DOHH2 (cell line): Measurements from ENCODE around the gene SDHC.
"Not testable (repeated sequence)": the region's sequence is repeated elsewhere in the genome, so short reads cannot be mapped to it uniquely, and the experiment has no call there.

Experiments
- H3F3A ChIP-seq: fragments of 200-600 bp; sonication (generic), shearing (Covaris generic); 2 replicates; pipeline ENCODE4 v1.6.0; 2016; ENCODE audit warnings: antibody characterized with exemption, mild to moderate bottlenecking; ENCODE audit not compliant: control insufficient read depth, insufficient read depth
- H3K27ac ChIP-seq: fragments of 200-600 bp; sonication (generic); 2 replicates; pipeline ENCODE4 v1.5.1; 2014; ENCODE audit warnings: low read depth, mild to moderate bottlenecking, low read length, moderate library complexity
- H3K27me3 ChIP-seq: fragments of 200-600 bp; sonication (generic); 2 replicates; pipeline ENCODE4 v1.6.1; 2014; ENCODE audit warnings: mild to moderate bottlenecking, low read length, mixed read lengths; ENCODE audit not compliant: control insufficient read depth
- H3K36me3 ChIP-seq: fragments of 200-600 bp; sonication (generic); 2 replicates; pipeline ENCODE4 v1.6.1; 2014; ENCODE audit warnings: mild to moderate bottlenecking, low read length, moderate library complexity, mixed read lengths; ENCODE audit not compliant: control insufficient read depth
- H3K4me1 ChIP-seq: fragments of 200-600 bp; sonication (generic); 2 replicates; pipeline ENCODE4 v1.6.1; 2014; ENCODE audit warnings: mild to moderate bottlenecking, low read length, mixed read lengths; ENCODE audit not compliant: control insufficient read depth
- H3K4me2 ChIP-seq: fragments of 200-600 bp; sonication (generic); 2 replicates; pipeline ENCODE4 v1.6.0; 2014; ENCODE audit warnings: mild to moderate bottlenecking, low read length, moderate library complexity
- H3K4me3 ChIP-seq: fragments of 200-600 bp; sonication (generic); 2 replicates; pipeline ENCODE4 v1.5.1; 2014; ENCODE audit warnings: mild to moderate bottlenecking, low read length, mixed read lengths
- H3K79me2 ChIP-seq: fragments of 200-600 bp; sonication (generic); 2 replicates; pipeline ENCODE4 v1.6.1; 2014; ENCODE audit warnings: mild to moderate bottlenecking, low read length, mixed read lengths; ENCODE audit not compliant: control insufficient read depth
- H3K9me2 ChIP-seq: fragments of 200-600 bp; sonication (generic); replicated peaks from 2 replicates; pipeline ENCODE4 v1.6.1; 2014; ENCODE audit warnings: mild to moderate bottlenecking, low read length, mixed read lengths; ENCODE audit not compliant: control insufficient read depth
- H3K9me3 ChIP-seq: fragments of 200-600 bp; sonication (generic); 2 replicates; pipeline ENCODE4 v1.6.1; 2014; ENCODE audit warnings: antibody characterized with exemption, low read length, mixed read lengths; ENCODE audit not compliant: control insufficient read depth, insufficient read depth
- H4K20me1 ChIP-seq: fragments of 200-600 bp; sonication (generic); 2 replicates; pipeline ENCODE4 v1.6.0; 2014; ENCODE audit warnings: low read depth, mild to moderate bottlenecking, antibody characterized with exemption, low read length, moderate library complexity; ENCODE audit not compliant: control insufficient read depth, insufficient read depth
- CTCF ChIP-seq: fragments of 200-600 bp; sonication (generic); IDR thresholded peaks from one replicate; pipeline ENCODE4 v1.5.1; 2014; ENCODE audit warnings: antibody characterized with exemption, mild to moderate bottlenecking, low read depth, low read length; ENCODE audit not compliant: poor library complexity, severe bottlenecking
- EZH2phosphoT487 ChIP-seq: fragments of 200-600 bp; sonication (generic); IDR thresholded peaks from 2 replicates; pipeline ENCODE4 v1.6.1; 2017; ENCODE audit warnings: borderline replicate concordance, mild to moderate bottlenecking, antibody characterized with exemption, low read length, moderate library complexity, mixed read lengths

SDHC gene

GRCh38 chr1:161390559-161390858 lies 76.3 kb downstream of the SDHC start:
- H3K27ac ChIP-seq = no peak overlapping the region
- no peaks in the 10 kb centered on the region for H3F3A ChIP-seq
- peak overlapping the region; percentile 92 for H3K4me3 ChIP-seq
- no peaks in the 10 kb centered on the region for H3K79me2 ChIP-seq
- H3K4me2 ChIP-seq = peak overlapping the region; percentile 96
- no peaks in the 10 kb centered on the region for H4K20me1 ChIP-seq
- TF ChIP-seq CTCF (no peak), EZH2phosphoT487 (no peak)
- H3K9me2 ChIP-seq = no peaks in the 10 kb centered on the region
- H3K9me3 ChIP-seq = no peaks in the 10 kb centered on the region
- no peaks in the 10 kb centered on the region for H3K36me3 ChIP-seq
- peaks cover 15% of the 10 kb centered on the region for H3K4me1 ChIP-seq
- H3K27me3 ChIP-seq = no peaks in the 10 kb centered on the region

GRCh38 chr1:161391136-161391535 lies 77.0 kb downstream of the SDHC start:
- H3K9me3 ChIP-seq, H3K36me3 ChIP-seq, H4K20me1 ChIP-seq, H3F3A ChIP-seq, H3K27me3 ChIP-seq, H3K27ac ChIP-seq, H3K4me3 ChIP-seq, H3K79me2 ChIP-seq, H3K9me2 ChIP-seq: not testable (repeated sequence)
- H3K4me1 ChIP-seq = peaks cover 14% of the 10 kb centered on the region
- peak overlapping the region; percentile 96 for H3K4me2 ChIP-seq

GRCh38 chr1:161391611-161392010 lies 77.4 kb downstream of the SDHC start:
- peaks cover 11% of the 10 kb centered on the region for H3K4me1 ChIP-seq
- H3K27me3 ChIP-seq = no peaks in the 10 kb centered on the region
- no peaks in the 10 kb centered on the region for H3K36me3 ChIP-seq
- H3K79me2 ChIP-seq = no peaks in the 10 kb centered on the region
- no peak overlapping the region for H3K27ac ChIP-seq
- H3F3A ChIP-seq = no peaks in the 10 kb centered on the region
- H3K4me2 ChIP-seq = no peak overlapping the region
- H3K9me3 ChIP-seq = no peaks in the 10 kb centered on the region
- H4K20me1 ChIP-seq = no peaks in the 10 kb centered on the region
- H3K9me2 ChIP-seq = no peaks in the 10 kb centered on the region
- no peak overlapping the region for H3K4me3 ChIP-seq
- no peak for TF ChIP-seq CTCF
- TF ChIP-seq EZH2phosphoT487 = no peak

GRCh38 chr1:161393151-161393550 lies 79.0 kb downstream of the SDHC start:
- H3K27ac ChIP-seq = no peak overlapping the region
- H3F3A ChIP-seq = 0 out of 2 replicates have a peak, but pooled peaks cover under 1% of the 10 kb centered on the region
- TF ChIP-seq EZH2phosphoT487 (no peak), CTCF (no peak)
- H4K20me1 ChIP-seq = no peaks in the 10 kb centered on the region
- H3K79me2 ChIP-seq = no peaks in the 10 kb centered on the region
- no peaks in the 10 kb centered on the region for H3K9me2 ChIP-seq
- H3K27me3 ChIP-seq = no peaks in the 10 kb centered on the region
- no peaks in the 10 kb centered on the region for H3K9me3 ChIP-seq
- H3K36me3 ChIP-seq = no peaks in the 10 kb centered on the region
- no peak overlapping the region for H3K4me3 ChIP-seq
- H3K4me1 ChIP-seq = peaks cover 15% of the 10 kb centered on the region
- no peak overlapping the region for H3K4me2 ChIP-seq

GRCh38 chr1:161397038-161397437 lies 82.9 kb downstream of the SDHC start:
- H3F3A ChIP-seq = peaks cover 11% of the 10 kb centered on the region
- H3K4me2 ChIP-seq, H3K9me2 ChIP-seq, H4K20me1 ChIP-seq, H3K79me2 ChIP-seq, H3K9me3 ChIP-seq, H3K27ac ChIP-seq, H3K27me3 ChIP-seq, H3K36me3 ChIP-seq, H3K4me3 ChIP-seq: not testable (repeated sequence)
- H3K4me1 ChIP-seq = peaks cover 21% of the 10 kb centered on the region
